ENCODE results near the gene LPA.
"Not testable (repeated sequence)": the region's sequence is repeated elsewhere in the genome, so short reads cannot be mapped to it uniquely, and the experiment has no call there.

LPA gene

DNA sequence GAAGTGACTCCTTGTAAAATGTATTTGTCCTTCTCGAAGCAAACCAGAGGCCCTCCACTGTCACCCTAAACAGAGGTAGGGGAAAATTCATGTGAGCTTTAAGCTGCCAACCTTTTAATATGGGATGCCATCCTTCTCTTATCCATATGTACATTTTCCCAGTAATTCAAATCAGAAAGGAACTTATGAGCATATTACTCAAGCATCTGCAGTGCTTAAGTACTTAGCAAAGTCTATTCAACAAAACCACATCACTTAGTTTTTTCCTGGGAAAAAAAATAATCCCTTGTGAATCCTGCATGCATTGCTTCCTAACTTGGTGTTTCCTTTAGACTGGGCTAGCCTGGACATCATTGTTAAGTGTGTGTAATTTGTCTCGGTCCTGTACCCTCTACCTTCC lies 132.2 kb downstream of the LPA start:
- no peak for DNase-seq (ENCODE audit: low read depth in 1 of 2, low spot score in 1 of 2)
- TF ChIP-seq SPI1 (IDR thresholded peaks at IDR 0.05; ENCODE audit: borderline replicate concordance, low read depth), result no peak
- no peak for TF ChIP-seq POLR2AphosphoS5 (IDR thresholded peaks at IDR 0.05; ENCODE audit: low read depth)
- no peak for TF ChIP-seq REST (IDR thresholded peaks at IDR 0.05; ENCODE audit: insufficient replicate concordance, low read depth)
- TF ChIP-seq CTCF (IDR thresholded peaks at IDR 0.05; ENCODE audit: insufficient read depth, low read length), result no peak
- no peak for TF ChIP-seq GABPA (IDR thresholded peaks at IDR 0.05; ENCODE audit: low read depth)
- no peak overlapping the region for H3K27ac ChIP-seq (replicated peaks)
- H3K27me3 ChIP-seq (ENCODE audit: insufficient read depth, poor library complexity, severe bottlenecking), result peaks cover 2% of the 10 kb centered on the region
- no peak overlapping the region for H3K4me3 ChIP-seq (replicated peaks; ENCODE audit: insufficient read depth, low read length)

GRCh38 chr6:160529524-160529923 lies 134.6 kb downstream of the LPA start:
- not testable (repeated sequence) for H3K27ac ChIP-seq (replicated peaks); H3K4me3 ChIP-seq (replicated peaks; ENCODE audit: insufficient read depth, low read length); DNase-seq (ENCODE audit: low read depth in 1 of 2, low spot score in 1 of 2); H3K27me3 ChIP-seq (ENCODE audit: insufficient read depth, poor library complexity, severe bottlenecking)

DNA sequence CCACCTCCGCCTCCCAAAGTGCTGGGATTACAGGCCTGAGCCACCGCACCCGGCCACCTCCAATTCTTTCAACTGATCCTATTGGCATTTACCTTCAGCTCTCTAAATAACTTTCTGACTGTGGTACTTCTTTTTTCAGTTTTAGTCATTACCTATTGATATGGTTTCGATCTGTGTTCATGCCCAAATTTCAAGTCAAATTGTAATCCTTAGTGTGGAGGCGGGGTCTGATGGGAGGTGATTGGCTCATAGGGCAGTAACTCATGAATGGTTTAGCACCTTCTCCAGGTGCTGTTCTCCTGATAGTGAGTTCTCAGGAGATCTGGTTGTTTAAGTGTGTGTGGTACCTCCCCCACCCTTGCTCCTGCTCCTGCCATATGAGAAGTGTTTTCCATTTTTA lies 140.9 kb downstream of the LPA start:
- H3K4me3 ChIP-seq (replicated peaks; ENCODE audit: insufficient read depth, low read length), result no peak overlapping the region
- no peak overlapping the region for H3K27ac ChIP-seq (replicated peaks)
- DNase-seq (ENCODE audit: low read depth in 1 of 2, low spot score in 1 of 2), result no peak
- peaks cover 4% of the 10 kb centered on the region for H3K27me3 ChIP-seq (ENCODE audit: insufficient read depth, poor library complexity, severe bottlenecking)
- no peak for TF ChIP-seq REST (IDR thresholded peaks at IDR 0.05; ENCODE audit: insufficient replicate concordance, low read depth)
- no peak for TF ChIP-seq CTCF (IDR thresholded peaks at IDR 0.05; ENCODE audit: insufficient read depth, low read length)
- TF ChIP-seq POLR2AphosphoS5 (IDR thresholded peaks at IDR 0.05; ENCODE audit: low read depth), result no peak
- TF ChIP-seq SPI1 (IDR thresholded peaks at IDR 0.05; ENCODE audit: borderline replicate concordance, low read depth), result no peak
- TF ChIP-seq GABPA (IDR thresholded peaks at IDR 0.05; ENCODE audit: low read depth), result no peak

DNA sequence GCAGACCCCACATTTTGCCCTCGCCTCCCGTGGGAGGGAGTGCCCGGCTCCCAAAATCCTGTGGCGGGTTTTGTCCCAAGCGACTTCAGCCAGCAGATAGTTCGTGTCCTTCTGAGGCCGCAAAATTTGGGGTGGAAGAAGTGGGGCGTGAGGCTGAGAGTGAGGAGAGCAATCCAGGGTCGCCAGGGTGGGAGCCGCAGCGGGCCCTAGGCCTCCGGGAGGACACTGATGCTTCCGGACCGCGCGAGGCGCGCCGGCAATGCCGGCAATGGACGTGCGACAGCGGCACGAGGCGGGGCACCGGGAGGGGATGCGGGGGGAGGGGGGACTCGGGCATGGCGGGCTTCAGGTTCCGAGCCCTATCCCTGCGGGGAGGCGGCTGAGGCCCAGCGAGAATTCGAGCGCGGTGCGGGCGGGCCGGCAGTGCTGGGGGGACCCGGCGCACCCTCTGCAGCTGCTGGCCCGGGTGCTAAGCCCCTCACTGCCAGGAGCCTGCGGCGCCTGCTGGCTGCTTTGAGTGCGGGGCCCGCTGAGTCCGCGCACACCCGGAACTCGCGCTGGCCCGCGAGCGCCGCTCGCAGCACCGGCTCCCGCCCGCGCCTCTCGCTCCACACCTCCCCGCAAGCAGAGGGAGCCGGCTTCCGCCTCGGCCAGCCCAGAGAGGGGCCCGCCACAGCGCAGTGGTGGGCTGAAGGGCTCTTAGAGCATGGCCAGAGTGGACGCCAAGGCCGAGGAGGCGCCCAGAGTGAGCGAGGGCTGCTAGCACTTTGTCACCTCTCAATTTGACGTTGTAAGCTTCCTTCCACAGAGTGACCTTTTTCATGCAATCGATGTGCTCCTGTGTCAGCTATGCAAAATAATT lies 143.8 kb downstream of the LPA start:
- TF ChIP-seq CTCF (IDR thresholded peaks at IDR 0.05; ENCODE audit: insufficient read depth, low read length) (no peak), POLR2AphosphoS5 (IDR thresholded peaks at IDR 0.05; ENCODE audit: low read depth) (no peak), SPI1 (IDR thresholded peaks at IDR 0.05; ENCODE audit: borderline replicate concordance, low read depth) (no peak), GABPA (IDR thresholded peaks at IDR 0.05; ENCODE audit: low read depth) (no peak), REST (IDR thresholded peaks at IDR 0.05; ENCODE audit: insufficient replicate concordance, low read depth) (no peak)
- Histone ChIP-seq H3K27me3 (ENCODE audit: insufficient read depth, poor library complexity, severe bottlenecking) (peaks cover 4% of the 10 kb centered on the region), H3K4me3 (replicated peaks; ENCODE audit: insufficient read depth, low read length) (peak overlapping the region; percentile 46), H3K27ac (replicated peaks) (no peak overlapping the region)
- peak; percentile 5 to 27 for DNase-seq (ENCODE audit: low read depth in 1 of 2, low spot score in 1 of 2)
